Stimulated activated CD8-positive, alpha-beta memory T cell treated with anti-CD3 and anti-CD28 coated beads, Interleukin-4, amount 100 ng/mL, for 1 hour (primary cell): ENCODE results near the gene KIF5A.

ENCODE experiments used
- DNase-seq, 2 donors: peaks; one replicate each; pipeline ENCODE4 v3.0.0-alpha.2; 2020; ENCODE audit warnings: low read depth in 2 of 2, low spot score in 1 of 2

Gene KIF5A

DNA sequence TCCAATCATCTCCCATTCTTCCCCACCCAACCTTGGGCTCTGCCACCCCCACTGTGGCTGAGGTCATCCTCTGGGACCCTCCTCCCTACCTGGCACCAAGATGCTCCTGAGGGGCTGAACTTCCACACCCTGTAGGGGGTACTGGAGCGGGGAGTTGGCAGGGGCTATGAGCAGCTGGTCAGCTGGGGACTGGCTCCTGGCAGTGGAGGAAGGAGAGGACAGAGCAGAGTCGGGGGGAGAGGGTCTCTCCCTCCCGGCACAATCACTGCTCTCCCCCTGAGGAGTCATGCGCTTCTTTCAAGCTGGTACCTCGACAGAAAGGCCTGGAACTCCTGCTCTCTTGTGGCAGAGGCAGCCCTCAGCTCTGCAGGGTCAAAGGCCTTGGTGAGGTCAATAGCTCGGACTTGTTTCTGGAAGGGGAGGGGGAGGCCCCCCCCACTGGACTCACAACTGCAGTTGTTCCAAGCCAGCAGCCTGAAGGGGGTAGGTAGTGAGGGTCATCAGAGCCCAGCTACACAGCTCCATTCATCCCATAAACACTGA lies 81.1 kb downstream of the KIF5A start:
- DNase-seq = no peak

DNA sequence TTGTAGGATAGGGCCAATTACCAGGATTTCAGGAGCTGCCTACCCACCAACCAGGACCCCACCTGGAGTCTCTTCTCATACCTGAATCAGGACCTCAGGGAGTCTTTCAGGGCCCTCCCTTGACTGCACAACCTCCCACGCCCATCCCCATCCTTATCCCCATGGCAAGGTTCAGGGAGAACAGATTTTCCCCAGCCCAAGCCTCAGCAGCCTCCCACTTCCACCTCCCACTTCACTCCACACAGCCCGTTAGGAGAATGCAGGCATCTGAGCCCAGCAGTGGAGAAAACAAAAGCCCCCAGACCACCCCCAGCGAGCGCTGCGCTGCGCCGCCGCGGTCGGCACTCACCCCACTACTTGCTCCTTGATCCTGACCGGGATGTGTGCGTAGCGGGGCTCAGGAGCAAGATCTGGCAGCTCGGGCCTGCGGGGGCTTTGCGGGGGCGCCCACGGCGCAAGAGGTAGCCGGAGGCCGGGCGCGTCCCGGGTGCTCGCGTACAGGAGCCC lies 81.8 kb downstream of the KIF5A start:
- DNase-seq = no peak

DNA sequence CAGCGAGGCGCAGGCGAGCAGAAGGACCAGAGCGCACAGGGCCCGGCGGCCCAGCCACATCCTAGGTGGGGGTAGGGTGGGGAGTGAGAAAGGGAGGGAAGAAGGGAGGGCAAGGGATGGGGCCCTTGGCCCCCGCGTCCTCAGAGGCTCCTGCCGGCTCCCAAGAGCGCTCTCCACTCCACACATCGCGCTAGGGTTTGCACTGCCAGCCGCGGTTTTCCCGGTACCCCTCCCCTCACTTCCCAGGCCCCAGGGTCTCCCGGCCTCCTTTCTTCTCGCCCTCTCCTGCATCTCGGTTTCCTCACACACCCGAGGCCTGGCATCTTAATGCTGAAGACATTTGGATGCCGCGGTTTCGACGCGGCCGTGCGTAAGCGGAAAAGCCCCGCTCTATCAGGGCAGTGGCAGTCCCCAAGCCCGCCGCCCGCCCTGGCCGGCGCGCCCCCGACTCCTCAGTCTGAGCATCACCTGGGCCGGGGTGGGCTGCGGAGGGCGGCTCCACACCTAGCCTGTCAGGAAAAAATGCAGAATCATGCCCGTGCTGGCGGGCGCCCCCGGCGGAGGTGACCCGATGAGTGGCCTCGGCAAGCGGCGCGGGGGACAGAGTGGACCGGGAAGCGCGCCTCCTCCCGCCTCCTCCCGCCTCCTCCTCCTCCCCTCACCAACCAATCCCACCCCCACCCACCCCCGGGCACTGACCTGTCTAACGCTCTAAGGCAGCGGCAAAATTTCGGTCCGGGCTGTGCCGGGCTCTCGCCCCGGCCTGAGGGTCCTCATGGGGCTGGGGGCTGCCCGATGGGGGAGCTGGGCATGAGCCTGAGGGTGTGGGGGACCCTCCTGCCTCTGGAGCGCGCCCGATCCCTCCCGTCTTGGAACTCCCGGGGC lies 82.5 kb downstream of the KIF5A start:
- no peak for DNase-seq

DNA sequence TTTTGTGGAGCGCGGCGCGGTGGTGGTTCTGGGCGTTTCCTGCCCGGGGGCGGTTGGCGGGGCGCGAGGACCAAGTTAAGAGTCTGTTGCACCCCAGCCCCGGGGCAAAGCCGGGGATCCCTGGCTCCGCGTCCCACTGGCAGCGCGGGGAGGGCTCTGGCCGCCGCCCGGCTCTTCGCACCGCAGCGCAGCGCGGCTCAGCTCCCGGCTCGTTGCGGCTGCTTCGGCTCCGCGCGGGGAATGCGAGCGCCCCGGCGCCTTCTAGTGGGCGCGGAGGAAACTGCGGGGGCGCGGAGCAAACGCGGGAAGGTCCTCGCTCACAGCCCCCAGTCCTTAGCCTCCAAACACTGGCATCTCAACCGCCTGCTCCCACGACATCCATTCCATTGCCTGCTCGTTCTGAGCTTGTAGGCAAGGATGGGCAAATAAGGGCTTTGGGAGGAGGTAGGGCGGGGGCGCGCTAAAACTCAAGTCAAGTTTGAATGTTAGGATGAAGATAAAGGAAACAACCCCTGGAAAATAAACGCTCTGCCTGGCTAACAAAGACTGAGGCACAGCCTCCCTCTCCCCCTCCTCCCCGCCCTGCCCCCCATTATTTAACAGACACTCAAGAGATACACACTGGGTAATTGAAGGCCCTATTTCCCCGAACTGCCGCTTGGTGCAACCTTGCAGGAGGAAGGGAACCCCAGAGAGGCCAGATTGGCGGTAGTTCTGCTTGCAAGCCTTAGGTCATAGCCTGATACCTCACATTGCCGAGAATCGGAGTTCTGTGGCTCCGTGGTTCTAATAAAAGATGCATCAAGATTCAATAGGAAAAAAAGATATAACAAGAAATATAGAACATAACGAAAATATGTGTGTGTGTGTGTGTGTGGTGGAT lies 83.4 kb downstream of the KIF5A start, which contains the start of gene B4GALNT1:
B4GALNT1 (minus strand) TSS at position 244 of the 883 bp plus-strand sequence. CDS start 1,069 bp downstream, outside the sequence.
- DNase-seq = peak in 1 of 2 donors; percentile 38
